HG02571 (cell line): ENCODE measurements around the gene CNDP2.

ENCODE experiments used
- ATAC-seq: cut with Tn5 transposase; IDR thresholded peaks from one replicate; pipeline ENCODE4 v1.9.1; 2021; ENCODE audit warnings: mild to moderate bottlenecking, moderate library complexity; ENCODE audit not compliant: unreplicated experiment

Gene CNDP2

DNA sequence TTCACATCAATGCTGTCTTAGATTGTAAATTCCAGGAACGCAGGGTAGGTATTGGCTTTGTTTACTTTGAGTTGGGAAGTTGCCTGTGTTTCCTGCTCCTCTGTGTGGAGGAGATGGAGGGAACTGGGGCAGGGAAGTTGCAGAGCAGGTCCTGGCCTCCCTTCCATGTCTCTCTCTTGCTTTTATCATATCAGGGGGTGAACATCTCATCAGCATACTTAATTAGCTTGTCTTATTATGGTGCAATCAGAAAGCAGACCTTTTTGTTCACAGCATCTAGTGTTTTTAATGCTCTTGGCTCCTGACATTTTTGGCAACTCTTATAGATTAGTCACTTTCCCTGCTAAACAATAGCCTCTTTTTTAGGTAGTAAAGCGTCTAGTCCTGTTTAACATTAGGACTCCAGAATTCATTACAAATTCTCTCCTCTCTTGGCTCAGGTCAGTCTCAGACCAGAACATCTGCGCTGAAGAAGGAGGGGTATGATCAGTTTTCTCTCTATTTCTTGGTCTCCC lies 27.6 kb upstream of the CNDP2 start:
- ATAC-seq: no peak

DNA sequence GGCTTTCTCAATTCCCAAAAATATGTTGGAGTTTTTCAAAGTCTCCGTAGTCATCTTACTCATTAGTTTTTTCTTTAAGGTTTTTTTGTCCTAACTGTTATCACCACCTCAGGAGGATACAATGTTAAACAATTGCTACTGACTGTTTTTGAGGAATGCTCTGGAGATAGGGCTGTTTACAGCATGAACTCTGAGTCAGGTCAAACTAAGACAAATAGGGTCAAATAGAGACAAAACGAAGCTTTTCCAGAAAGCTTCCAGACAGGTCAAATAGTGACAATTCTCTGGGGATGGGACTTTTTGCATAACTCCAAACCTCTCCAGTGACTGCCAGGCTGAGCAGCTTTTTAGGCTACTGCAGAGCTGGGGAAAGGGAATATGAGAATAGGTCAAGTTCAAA lies 23.9 kb upstream of the CNDP2 start:
- no peak for ATAC-seq

DNA sequence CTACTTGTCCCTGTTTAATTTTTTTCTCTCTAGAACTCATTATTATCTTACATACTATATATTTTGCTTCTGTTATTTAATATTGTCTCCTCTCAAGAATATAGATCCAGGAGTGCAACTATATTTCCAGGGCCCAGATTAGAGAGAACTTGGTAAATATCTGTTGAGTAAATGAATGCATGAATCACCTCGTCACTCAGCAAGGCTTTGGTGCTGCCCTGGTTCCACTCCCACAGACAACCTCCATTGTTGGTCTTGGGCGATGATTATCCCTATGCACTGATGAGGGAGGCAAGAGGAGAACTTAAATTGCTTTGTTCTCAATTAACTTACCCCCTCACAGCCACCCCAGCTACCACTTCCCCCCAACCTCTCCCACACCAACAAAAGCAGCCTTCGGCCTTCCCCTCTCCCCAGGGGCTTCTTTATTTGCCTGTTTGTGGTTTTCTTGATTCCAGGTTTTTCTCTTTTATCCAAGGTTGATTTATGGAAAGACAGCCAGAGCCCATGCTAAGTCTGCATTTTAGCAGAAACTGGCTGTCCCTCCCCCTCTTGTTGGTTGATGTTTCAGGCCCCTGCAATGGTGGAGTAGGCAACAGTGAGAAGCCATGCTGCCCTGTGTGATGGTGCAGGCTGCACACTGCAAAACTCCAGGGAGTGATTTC lies 22.1 kb upstream of the CNDP2 start:
- ATAC-seq: no peak

DNA sequence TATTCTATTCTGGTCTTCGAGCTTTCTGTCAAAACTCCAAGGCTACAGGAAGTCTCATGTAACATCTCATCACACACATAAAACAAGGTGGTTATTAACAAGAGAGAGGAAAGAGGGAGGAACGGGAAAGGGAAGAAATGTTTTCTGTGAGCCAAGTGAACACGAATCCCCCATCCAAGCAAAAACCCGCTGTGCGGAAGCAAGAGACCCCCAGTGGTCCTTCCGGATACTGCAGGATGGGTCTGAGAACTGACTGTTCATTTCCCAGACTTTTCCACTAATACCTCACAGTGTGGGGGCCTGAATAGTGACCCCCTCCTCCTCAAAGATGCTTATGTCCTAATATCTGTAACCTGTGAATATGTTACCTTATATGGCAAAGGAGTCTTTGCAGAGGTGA lies 20.0 kb upstream of the CNDP2 start:
- ATAC-seq: no peak

DNA sequence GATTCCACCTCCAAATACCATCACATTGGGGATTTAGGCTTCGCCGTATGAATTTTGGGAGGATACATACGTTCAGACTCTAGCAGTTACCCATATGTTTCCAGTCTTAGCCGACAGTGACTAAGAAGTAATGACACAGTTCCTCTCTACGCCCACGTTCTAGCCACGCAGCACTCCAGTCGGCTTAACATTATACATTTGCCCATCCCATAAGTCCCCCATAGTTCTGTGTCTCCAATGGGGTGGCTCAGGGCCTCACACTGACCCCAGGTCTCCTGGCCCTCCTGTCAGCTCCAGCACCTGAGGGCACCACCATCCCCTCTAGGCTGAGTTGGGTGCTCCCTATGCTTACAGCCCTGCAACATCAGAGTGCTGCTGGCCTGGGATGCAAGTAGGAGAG lies 18.4 kb upstream of the CNDP2 start:
- ATAC-seq: no peak

DNA sequence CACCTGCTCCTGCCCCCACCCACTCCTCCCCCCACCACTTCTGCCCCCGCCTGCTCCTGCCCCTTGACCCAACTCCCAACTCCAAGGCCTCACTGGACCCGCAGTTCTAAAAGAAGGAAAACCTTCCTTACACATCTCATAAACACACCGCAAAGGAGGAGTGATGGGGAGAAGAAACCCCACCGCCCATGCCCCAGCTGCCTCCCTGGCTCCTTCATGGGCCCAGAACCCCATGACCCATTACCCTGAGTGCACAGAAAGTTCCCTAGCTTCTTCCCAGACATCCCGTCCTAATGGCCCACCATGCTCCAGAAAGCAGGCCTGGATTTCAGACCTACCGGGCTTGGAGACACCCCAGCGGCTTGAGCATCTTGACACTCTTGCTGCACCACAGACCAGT lies 17.8 kb upstream of the CNDP2 start:
- ATAC-seq: no peak

DNA sequence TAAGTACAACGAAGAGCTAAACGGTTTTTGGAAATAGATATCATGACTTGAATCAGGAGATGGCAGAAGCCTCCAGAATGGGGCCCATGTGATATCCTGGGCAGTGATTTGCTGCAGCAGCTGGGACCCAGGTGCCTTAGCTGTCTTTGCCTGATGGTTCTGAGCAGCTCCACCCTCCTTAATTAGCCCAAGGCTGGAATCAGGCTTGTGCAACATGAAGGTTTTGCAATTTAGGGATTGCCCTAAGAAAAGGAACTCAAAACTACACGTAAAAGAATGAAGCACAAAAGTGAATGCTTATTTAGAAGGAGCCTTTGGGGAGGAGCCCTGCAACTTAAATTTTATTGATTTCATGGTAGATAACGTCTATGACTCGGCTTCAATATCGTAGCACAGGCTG lies 17.3 kb upstream of the CNDP2 start:
- ATAC-seq: no peak

DNA sequence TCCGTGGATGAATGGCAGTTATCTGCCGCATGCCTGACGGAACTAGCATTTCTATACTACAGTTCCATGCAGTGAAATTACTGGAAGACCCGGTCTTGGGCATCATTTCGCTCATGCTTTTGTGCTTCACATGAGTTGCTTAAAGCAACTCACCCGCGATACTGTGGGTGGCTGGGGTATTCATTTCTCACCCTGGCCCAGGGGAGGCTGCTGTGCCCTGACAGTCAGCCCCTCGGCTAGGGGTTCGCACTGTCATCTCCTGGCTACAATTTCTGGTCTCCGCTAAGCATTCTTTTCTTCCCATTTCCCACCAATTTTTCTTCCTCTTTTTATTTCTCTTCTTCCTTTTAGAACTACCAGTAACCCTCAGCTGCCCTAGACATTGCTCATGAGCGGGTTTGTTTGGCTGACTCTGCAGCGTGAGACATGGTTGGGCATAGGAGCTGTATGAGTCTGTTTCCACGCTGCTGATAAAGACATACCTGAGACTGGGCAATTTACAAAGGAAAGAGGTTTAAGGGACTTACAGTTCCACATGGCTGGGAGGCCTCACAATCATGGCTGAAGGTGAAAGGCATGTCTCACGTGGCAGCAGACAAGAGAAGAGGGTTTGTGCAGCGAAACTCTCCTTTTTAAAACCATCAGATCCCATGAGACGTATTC lies 16.5 kb upstream of the CNDP2 start:
- no peak for ATAC-seq

DNA sequence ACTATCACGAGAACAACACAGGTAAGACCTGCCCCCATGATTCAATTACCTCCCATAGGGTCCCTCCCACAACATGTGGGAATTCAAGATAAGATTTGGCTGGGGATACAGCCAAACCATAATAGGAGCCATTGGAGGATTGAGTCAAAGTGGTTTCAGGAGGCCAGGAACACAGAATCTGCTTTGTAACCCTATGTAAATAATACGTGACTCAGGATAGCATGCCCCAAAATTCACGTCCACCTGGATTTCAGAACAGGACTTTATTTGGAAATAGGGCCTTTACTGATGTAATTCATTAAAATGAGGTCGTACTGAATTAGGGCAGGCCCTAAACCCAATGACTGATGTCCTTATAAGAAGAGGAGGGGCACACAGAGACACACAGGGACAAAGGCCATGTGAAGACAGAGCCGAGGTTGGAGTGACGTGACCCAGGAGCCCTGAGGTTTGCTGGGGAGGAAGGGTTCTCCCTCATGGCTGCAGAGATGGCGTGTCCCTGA lies 16.0 kb upstream of the CNDP2 start:
- no peak for ATAC-seq

DNA sequence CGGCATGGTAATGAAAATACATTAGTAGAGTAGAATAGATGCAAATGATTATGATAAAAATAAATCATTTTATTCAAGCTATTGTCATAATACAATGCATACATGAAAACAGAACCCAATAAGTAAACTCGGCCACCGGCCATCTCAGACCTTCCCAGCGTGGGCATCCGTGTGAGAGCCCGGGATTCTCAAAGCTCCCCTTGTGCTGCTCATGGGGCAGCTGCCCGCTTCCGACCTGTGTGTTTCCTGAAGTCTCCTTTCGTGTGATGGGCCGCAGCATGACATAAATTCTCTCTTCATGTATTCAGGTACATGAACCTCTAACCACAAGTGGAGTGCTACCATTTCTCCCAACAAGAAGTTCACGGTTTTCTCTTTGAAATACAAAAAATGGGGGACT lies 13.5 kb upstream of the CNDP2 start:
- no peak for ATAC-seq

DNA sequence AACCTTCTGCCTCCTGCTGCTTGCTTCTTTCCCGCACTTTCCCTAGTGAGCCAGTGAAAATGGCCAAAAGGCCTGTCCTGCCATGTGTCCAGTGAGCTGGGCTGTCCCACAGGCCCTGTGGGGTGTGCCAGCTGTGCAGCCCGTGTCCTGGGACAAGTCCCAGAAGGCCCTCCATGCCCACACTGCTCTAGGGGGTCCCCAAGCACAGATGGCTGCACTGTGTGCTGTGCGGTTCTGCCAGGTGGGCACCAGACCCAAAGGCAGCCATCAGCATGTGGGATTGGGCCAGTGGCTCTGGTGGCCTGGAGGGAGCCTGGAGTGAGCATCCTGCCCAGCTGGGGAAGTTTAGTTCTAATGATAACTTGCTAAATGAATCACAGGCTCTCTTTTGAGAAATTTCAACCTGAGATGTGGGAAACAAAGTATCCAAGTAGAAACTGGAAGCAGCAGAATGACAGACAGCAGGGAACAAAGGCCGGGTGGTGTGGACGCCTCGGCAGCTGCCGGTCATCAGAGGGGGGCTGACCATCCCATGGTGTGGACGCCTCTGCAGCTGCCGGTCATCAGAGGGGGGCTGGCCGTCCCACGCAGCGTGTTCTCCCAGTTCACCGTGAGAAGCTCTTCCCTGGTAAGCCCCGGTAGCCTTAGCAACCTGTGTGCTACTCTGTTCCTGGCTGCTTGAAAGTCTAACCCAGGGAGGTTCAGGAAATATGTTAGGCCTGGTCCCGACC lies 9.9 kb upstream of the CNDP2 start:
- no peak for ATAC-seq

DNA sequence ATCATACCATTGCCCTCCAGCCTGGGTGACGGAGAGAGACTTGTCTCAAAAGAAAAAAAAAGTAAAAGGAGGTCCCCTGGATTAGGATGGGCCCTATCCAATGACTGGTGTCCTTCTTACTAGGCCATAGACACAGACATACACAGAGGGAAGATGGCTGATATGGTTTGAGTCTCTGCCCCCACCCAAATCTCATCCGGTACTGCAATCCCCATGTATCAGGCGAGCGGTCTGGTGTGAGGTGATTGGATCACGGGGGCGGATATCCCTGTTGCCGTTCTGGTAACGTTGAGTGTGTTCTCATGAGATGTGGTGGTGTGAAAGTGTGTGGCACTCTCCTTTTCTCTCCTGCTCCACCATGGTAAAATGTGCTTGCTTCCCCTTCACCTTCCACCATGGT lies 7.8 kb upstream of the CNDP2 start:
- ATAC-seq: no peak

DNA sequence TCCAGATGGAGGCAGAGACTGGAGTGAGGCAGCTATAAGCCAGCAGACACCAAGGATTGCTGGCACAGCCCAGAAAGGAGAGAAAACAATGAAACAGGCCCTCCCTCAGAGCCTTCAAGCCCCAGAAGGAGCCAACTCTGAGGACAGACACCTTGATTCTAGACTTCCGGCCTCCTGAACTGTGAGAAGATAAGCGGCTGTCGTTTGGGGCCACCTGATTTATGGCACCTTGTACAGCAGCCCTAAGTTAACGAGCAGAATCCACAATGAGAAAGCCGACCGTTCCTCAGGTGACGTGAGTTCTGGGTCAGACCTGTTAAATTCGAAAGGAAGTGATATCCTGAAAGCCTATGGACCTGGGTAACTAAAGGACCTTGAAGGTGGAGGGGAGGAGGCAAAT lies 7.3 kb upstream of the CNDP2 start:
- ATAC-seq: no peak

DNA sequence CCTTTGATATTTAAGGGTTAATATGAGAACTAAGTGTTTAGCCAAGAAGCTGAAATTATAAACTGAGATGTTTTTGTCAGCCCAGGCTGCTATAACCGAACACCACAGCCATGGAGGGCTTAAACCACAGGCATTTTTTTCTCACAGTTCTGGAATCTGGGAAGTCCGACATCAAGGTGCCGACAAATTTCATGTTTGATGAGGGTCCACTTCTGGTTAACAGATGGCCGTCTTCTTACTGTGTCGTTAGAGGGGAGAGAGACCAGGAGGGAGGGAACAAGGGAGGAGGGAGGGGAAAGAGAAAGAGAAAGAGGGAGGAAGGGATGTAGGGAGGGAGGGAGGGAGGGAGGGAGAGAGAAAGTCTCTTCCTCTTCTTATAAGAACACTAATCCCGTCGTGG lies 6.5 kb upstream of the CNDP2 start:
- ATAC-seq: no peak

DNA sequence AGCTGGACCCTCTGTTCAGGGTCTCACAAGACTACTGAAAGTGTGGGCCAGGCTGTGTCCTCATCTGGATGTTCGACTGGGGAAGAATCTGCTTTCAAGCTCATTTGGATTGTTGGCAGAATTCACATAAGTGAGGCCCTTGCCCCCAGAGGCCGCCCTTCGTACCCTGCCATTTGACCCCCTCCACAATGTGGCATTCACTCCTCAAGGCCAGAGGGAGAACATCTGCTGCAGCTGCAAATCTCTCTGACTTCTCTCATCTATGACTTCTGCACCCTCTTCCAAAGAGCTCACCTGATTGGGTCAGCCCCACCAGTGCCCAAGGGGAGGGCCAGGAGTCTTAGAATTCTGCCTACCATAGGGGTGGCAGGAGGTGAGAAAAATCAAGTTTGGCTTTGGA lies 3.9 kb upstream of the CNDP2 start:
- ATAC-seq: no peak

DNA sequence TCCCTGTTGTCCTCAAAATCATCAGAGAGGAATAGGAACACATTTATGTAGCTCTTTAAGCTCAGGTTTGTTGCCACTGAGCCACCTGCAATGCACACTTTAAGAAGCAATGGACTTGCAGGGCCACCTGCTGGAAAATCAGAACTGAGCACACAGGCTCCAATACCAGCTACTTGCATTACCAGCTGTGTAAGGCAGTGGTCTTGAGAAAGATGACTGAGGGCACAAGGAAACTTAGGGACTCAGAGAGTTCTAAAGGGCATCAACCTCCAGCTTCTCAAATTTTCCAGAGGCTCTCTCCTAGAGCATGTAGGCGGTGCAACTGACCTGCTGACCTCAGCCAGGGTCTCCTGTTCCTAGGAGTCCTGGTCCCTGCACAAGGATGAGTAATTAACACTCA lies 2.5 kb upstream of the CNDP2 start:
- ATAC-seq: no peak

DNA sequence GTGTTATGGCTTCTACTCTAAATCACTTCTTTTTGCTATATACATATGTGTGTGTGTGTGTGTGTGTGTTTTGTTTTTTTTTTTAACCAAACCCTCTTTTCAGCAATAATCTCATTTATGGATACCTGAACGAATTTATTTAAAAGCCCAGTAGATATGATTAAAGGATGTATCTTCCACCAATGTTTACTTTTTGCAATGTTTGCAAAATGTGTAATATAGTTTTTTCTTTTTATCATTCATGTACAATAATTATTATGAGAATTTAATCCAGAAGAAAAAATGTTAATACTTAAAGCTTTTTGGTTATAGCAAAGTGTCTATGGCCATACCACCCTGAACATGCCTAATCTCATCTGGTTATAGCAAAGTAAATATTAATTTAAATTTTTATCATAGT lies 1.6 kb upstream of the CNDP2 start:
- ATAC-seq: no peak

DNA sequence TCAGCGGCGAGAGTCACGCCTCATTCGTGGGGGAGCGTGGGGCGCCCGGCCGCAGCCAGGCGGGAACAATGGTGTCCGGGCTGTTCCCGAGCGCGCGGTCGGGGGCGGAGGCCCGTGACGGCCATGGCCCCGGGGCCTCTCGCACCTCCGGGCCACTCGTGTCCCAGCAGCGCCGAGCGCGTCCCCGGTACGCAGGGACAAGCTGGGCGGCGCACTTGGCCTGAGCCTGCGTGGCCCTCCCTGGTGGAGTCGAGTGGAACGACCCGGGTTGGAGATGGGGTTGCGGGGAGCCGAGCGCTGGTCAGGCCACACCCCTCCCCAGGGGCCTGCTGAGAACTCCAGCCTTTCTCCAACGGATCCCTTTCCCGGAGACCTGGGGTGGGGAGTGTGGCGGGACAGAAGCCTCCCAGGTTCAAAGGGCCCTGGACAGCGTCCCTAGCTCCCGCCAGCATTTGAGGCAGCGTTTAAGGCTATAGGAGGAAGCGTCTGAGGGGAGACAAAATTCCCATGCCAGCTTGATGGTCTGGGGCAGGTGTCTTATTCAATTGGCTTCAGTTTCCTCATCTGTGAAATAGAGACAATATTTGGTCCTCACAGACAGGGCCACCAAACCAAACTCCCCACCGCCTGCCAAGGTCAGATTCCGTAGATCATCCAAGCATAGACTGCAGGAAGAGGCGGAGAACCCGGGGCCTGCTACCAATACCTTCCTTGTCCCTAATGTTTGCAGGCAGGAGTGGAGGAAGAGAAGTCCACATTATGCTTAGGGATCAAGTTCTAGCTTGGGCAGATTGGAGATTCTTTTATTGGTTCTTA lies 553 bp downstream of the CNDP2 start:
- ATAC-seq: peak; percentile 27

DNA sequence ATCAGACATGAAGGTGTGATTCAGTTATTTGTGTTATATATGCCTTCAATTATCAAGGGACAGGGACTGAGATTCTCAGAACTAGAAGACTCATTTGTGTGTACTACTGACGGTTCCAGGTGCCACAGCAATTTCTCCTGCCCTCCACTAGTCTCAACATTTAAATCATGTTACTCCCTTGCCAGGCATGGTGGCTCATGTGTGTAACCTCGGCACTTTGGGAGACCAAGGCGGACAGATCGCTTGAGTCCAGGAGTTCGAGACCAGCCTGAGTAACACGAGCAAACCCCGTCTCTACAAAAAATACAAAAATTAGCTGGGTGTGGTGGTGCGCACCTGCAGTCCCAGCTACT lies 1.1 kb downstream of the CNDP2 start:
- no peak for ATAC-seq

DNA sequence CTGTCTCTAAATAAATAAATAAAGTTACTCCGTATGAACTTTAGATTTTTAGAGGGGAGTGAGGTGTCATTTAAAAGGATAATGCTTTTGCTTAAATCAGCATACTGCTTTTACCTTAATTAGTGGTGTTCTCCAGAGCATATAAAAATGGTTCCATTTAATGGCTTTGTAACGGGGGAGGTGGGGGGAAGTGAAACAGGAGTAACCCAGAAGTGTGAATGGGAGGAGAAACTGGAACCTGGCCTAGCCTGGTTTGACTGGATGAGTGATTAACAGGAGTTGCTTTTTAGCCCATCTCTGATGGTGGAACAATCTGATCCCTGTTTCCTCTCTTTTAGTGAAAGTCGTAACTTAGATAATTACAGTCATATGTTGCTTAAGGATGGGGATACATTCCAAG lies 1.6 kb downstream of the CNDP2 start:
- ATAC-seq: no peak
